Brain pericyte (primary cell): ENCODE data around the gene LOC101059915.
"Not testable (repeated sequence)": the region's sequence is repeated elsewhere in the genome, so short reads cannot be mapped to it uniquely, and the experiment has no call there.

Source experiments
- DNase-seq: peaks from one replicate; pipeline ENCODE4 v3.0.0-alpha.2; 2012; ENCODE audit warnings: low read depth, low spot score

LOC101059915 gene

GRCh38 chrX:71640002-71640401 lies 27.3 kb upstream of the LOC101059915 start:
- DNase-seq = no peak

GRCh38 chrX:71644406-71644805 lies 22.9 kb upstream of the LOC101059915 start:
- DNase-seq = not testable (repeated sequence)

- DNase-seq = no peak
Measured at GRCh38 chrX:71650333-71650969, 16.9 kb upstream of the LOC101059915 start.

- DNase-seq = no peak
Measured at GRCh38 chrX:71652405-71652804, 14.9 kb upstream of the LOC101059915 start.

- DNase-seq = no peak
Measured at GRCh38 chrX:71653344-71653743, 14.0 kb upstream of the LOC101059915 start.

- DNase-seq = no peak
Measured at GRCh38 chrX:71657267-71657666, 10.1 kb upstream of the LOC101059915 start.

- no peak for DNase-seq
Measured at GRCh38 chrX:71659342-71659741, 8.0 kb upstream of the LOC101059915 start.

GRCh38 chrX:71659959-71660358 lies 7.4 kb upstream of the LOC101059915 start:
- DNase-seq = no peak

GRCh38 chrX:71660562-71661416 lies 6.6 kb upstream of the LOC101059915 start:
- DNase-seq = no peak

GRCh38 chrX:71661919-71662318 lies 5.4 kb upstream of the LOC101059915 start:
- no peak for DNase-seq

- DNase-seq = not testable (repeated sequence)
Measured at GRCh38 chrX:71662654-71663053, 4.7 kb upstream of the LOC101059915 start.

GRCh38 chrX:71663238-71663637 lies 4.1 kb upstream of the LOC101059915 start:
- not testable (repeated sequence) for DNase-seq

- not testable (repeated sequence) for DNase-seq
Measured at GRCh38 chrX:71664202-71664601, 3.1 kb upstream of the LOC101059915 start.

- no peak for DNase-seq
Measured at GRCh38 chrX:71664889-71665491, 2.4 kb upstream of the LOC101059915 start.

- DNase-seq = no peak
Measured at GRCh38 chrX:71665747-71666146, 1.6 kb upstream of the LOC101059915 start.

- DNase-seq = no peak
Measured at GRCh38 chrX:71666240-71667223, 814 bp upstream of the LOC101059915 start.

- DNase-seq = no peak
Measured at GRCh38 chrX:71668248-71668595, 876 bp downstream of the LOC101059915 start.

GRCh38 chrX:71669492-71669891 lies 2.1 kb downstream of the LOC101059915 start:
- DNase-seq = no peak

GRCh38 chrX:71669947-71670346 lies 2.6 kb downstream of the LOC101059915 start:
- not testable (repeated sequence) for DNase-seq

GRCh38 chrX:71671043-71671780 lies 3.9 kb downstream of the LOC101059915 start:
- DNase-seq = no peak

GRCh38 chrX:71671938-71672337 lies 4.6 kb downstream of the LOC101059915 start:
- DNase-seq = no peak
